ENCODE data around the gene RNF13. TPM values are rescaled to one million over a fixed set of nuclear protein-coding genes. Genes with fewer than 3 reads are reported as not detected.
"Not testable (repeated sequence)": the region's sequence is repeated elsewhere in the genome, so short reads cannot be mapped to it uniquely, and the experiment has no call there.

Gene RNF13
- total RNA-seq, 2 donors from 2014 or later = 51.9 to 84.0 TPM

- no peaks in the 10 kb centered on the region for H3K36me3 ChIP-seq
- no peak for TF ChIP-seq CTCF (IDR thresholded peaks at IDR 0.05)
- ATAC-seq (ENCODE audit: insufficient number of reproducible peaks, low FRiP score, low read depth) = no peak
- no peaks in the 10 kb centered on the region for H3K27me3 ChIP-seq (replicated peaks; ENCODE audit: insufficient read depth)
- no peak overlapping the region for H3K4me3 ChIP-seq
- no peak for DNase-seq (ENCODE audit: low spot score)
- H3K27ac ChIP-seq = no peak overlapping the region
- peaks cover 3 to 5% of the 10 kb centered on the region in 2 donors for H3K4me1 ChIP-seq (ENCODE audit: control insufficient read depth in 1 of 2, low read depth in 2 of 2)
- peaks cover 14% of the 10 kb centered on the region for H3K9me3 ChIP-seq
Measured at GRCh38 chr3:149833241-149833640, 20.2 kb downstream of the RNF13 start.

- H3K9me3 ChIP-seq; H3K27me3 ChIP-seq (replicated peaks; ENCODE audit: insufficient read depth); H3K36me3 ChIP-seq; H3K4me3 ChIP-seq; H3K4me1 ChIP-seq (ENCODE audit: control insufficient read depth in 1 of 2, low read depth in 2 of 2); ATAC-seq (ENCODE audit: insufficient number of reproducible peaks, low FRiP score, low read depth); H3K27ac ChIP-seq; DNase-seq (ENCODE audit: low spot score): not testable (repeated sequence)
Measured at GRCh38 chr3:149838491-149838890, 25.5 kb downstream of the RNF13 start.

GRCh38 chr3:149839469-149839868 lies 26.5 kb downstream of the RNF13 start:
- not testable (repeated sequence) for H3K27ac ChIP-seq; H3K36me3 ChIP-seq; H3K4me1 ChIP-seq (ENCODE audit: control insufficient read depth in 1 of 2, low read depth in 2 of 2); H3K27me3 ChIP-seq (replicated peaks; ENCODE audit: insufficient read depth); H3K4me3 ChIP-seq; DNase-seq (ENCODE audit: low spot score); H3K9me3 ChIP-seq; ATAC-seq (ENCODE audit: insufficient number of reproducible peaks, low FRiP score, low read depth)

- Histone ChIP-seq H3K4me1 (ENCODE audit: control insufficient read depth in 1 of 2, low read depth in 2 of 2) (peaks cover 4 to 6% of the 10 kb centered on the region in 2 donors), H3K27me3 (replicated peaks; ENCODE audit: insufficient read depth) (no peaks in the 10 kb centered on the region), H3K9me3 (no peaks in the 10 kb centered on the region), H3K4me3 (no peak overlapping the region), H3K27ac (no peak overlapping the region), H3K36me3 (no peaks in the 10 kb centered on the region)
- TF ChIP-seq CTCF (IDR thresholded peaks at IDR 0.05) = no peak
- DNase-seq (ENCODE audit: low spot score) (no peak), ATAC-seq (ENCODE audit: insufficient number of reproducible peaks, low FRiP score, low read depth) (no peak)
Measured at GRCh38 chr3:149839896-149840295, 26.9 kb downstream of the RNF13 start.

GRCh38 chr3:149843502-149843901 lies 30.5 kb downstream of the RNF13 start:
- peaks cover 4 to 6% of the 10 kb centered on the region in 2 donors for H3K4me1 ChIP-seq (ENCODE audit: control insufficient read depth in 1 of 2, low read depth in 2 of 2)
- no peaks in the 10 kb centered on the region for H3K9me3 ChIP-seq
- no peak for ATAC-seq (ENCODE audit: insufficient number of reproducible peaks, low FRiP score, low read depth)

GRCh38 chr3:149844091-149844490 lies 31.1 kb downstream of the RNF13 start:
- Histone ChIP-seq H3K36me3 (peaks cover 6% of the 10 kb centered on the region), H3K4me1 (ENCODE audit: control insufficient read depth in 1 of 2, low read depth in 2 of 2) (peaks cover 4 to 6% of the 10 kb centered on the region in 2 donors), H3K27me3 (replicated peaks; ENCODE audit: insufficient read depth) (no peaks in the 10 kb centered on the region), H3K27ac (no peak overlapping the region), H3K4me3 (no peak overlapping the region), H3K9me3 (no peaks in the 10 kb centered on the region)
- ATAC-seq (ENCODE audit: insufficient number of reproducible peaks, low FRiP score, low read depth) (no peak), DNase-seq (ENCODE audit: low spot score) (no peak)
- TF ChIP-seq CTCF (IDR thresholded peaks at IDR 0.05) = no peak

More at GRCh38 chr3:149843502-149843901, 30.5 kb downstream of the RNF13 start:
- TF ChIP-seq CTCF (IDR thresholded peaks at IDR 0.05) = no peak
- no peak overlapping the region for H3K4me3 ChIP-seq
- H3K27me3 ChIP-seq (replicated peaks; ENCODE audit: insufficient read depth) = no peaks in the 10 kb centered on the region
- DNase-seq (ENCODE audit: low spot score) = no peak
- peaks cover 6% of the 10 kb centered on the region for H3K36me3 ChIP-seq
- no peak overlapping the region for H3K27ac ChIP-seq
